ENCODE measurements around the gene RHOD. TPM values are rescaled to one million over a fixed set of nuclear protein-coding genes. Genes with fewer than 3 reads are reported as not detected.

RHOD gene
- total RNA-seq, 1 experiment from 2014 or later: 190 TPM

DNA sequence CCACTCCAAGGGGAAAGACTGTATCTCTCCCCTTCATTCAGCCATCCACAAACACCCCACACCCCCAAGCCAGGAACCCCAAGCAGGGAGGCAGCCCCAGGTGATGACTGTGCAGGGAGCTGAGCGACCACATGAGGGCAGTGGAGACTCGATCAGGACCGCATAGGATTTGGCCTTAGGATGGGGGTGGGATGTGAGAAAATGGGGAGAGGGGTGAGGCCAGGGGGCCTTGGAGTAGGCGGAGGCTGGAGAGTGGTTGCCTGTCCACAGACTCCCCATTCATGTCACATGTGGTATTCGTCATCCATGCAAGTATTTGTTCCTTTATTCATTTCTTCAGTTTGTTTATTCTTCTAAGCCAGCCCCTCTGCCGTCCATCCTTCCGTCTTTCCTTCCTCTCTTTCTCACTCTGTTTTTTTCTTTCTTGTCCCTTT lies 2.7 kb upstream of the RHOD start:
- intact Hi-C loops (cut with micrococcal nuclease): loop anchor here (1.0 to 10.0 kb wide), 5 partner anchors 114 to 329 kb away; partner anchors contain the start of gene LRFN4
- Mint-ChIP-seq H3K27ac (ENCODE audit: low read depth, unreplicated experiment) (peak overlapping the region; percentile 85), H3K9me3 (ENCODE audit: unreplicated experiment) (no peaks in the 10 kb centered on the region), H3K36me3 (ENCODE audit: insufficient read depth, unreplicated experiment) (peaks cover 8% of the 10 kb centered on the region), H3K4me3 (ENCODE audit: unreplicated experiment) (no peak overlapping the region), H3K4me1 (ENCODE audit: insufficient read depth, unreplicated experiment) (peaks cover 20% of the 10 kb centered on the region), H3K27me3 (ENCODE audit: insufficient read depth, unreplicated experiment) (no peaks in the 10 kb centered on the region)
- BruUV-seq (replicated peaks): no TSS peak
- ChIA-PET POLR2A (interaction anchor here (0.6 to 6.7 kb wide), 18 partner anchors 9 to 299 kb away, joined by 3 to 52 read pairs (median 6); partner anchors contain the start of genes KDM2A and RCE1), CTCF (interaction anchor here (0.5 to 4.2 kb wide), 39 partner anchors 8 to 737 kb away, joined by 3 to 30 read pairs (median 4); partner anchors contain the start of genes CD248 and PPP1CA)
- peak; percentile 72 for DNase-seq (ENCODE audit: unreplicated experiment)
- peak; percentile 88 for TF ChIP-seq CTCF (IDR thresholded peaks at IDR 0.05; ENCODE audit: unreplicated experiment)

GRCh38 chr11:67054346-67054835 lies 2.3 kb upstream of the RHOD start:
- peaks cover 20% of the 10 kb centered on the region for H3K4me1 Mint-ChIP-seq (ENCODE audit: insufficient read depth, unreplicated experiment)
- no TSS peak for BruUV-seq (replicated peaks)
- TF ChIP-seq CTCF (IDR thresholded peaks at IDR 0.05; ENCODE audit: unreplicated experiment): no peak
- no peaks in the 10 kb centered on the region for H3K9me3 Mint-ChIP-seq (ENCODE audit: unreplicated experiment)
- DNase-seq (ENCODE audit: unreplicated experiment): peak; percentile 81
- intact Hi-C loops (cut with micrococcal nuclease): loop anchor here (1.0 to 10.0 kb wide), 4 partner anchors 114 to 208 kb away; partner anchors contain the start of gene LRFN4
- H3K27ac Mint-ChIP-seq (ENCODE audit: low read depth, unreplicated experiment): peak overlapping the region; percentile 85
- ChIA-PET POLR2A (interaction anchor here (0.6 to 6.7 kb wide), 27 partner anchors 8 to 718 kb away, joined by 3 to 52 read pairs (median 6); partner anchors contain the start of genes KDM2A, PC, RCE1 and RIN1), CTCF (interaction anchor here (0.5 to 4.2 kb wide), 34 partner anchors 8 to 737 kb away, joined by 3 to 30 read pairs (median 4); partner anchors contain the start of genes CD248 and PPP1CA)
- H3K36me3 Mint-ChIP-seq (ENCODE audit: insufficient read depth, unreplicated experiment): peaks cover 10% of the 10 kb centered on the region
- no peak overlapping the region for H3K4me3 Mint-ChIP-seq (ENCODE audit: unreplicated experiment)
- no peaks in the 10 kb centered on the region for H3K27me3 Mint-ChIP-seq (ENCODE audit: insufficient read depth, unreplicated experiment)

DNA sequence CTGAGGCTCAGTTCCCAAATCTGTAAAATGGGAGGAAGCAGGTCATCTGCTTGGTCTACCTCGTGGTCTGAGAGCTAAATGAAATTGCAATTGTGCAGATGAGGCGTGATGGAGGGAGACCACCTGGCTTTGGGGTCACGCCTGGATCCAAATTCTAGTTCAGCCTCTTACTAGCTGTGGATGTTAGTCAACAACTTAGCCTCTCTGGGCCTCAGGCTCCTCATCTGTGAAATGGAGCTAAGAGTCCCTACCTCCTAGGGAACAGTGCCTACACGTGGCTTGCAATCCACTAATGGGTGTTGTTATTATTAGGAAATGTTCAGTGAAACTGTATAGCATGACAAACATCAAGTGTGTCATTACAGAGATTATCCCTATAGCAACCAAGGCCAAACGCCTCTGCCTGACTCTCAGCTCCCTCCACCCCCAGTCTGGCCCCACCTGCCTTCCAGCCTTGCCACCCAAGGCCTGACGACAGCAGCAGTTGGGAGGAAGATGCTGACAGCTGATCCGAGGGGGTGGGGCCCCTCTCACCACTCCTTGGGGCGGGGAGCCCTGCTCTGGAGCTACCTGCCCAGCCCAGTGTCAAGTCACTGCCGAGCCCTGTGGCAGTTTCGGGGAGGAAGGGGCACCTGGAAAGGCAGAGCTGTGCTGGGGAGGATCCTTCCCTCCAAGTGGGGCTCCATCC lies 1.7 kb upstream of the RHOD start:
- Mint-ChIP-seq H3K27ac (ENCODE audit: low read depth, unreplicated experiment) (peak overlapping the region; percentile 85), H3K4me1 (ENCODE audit: insufficient read depth, unreplicated experiment) (peaks cover 24% of the 10 kb centered on the region), H3K4me3 (ENCODE audit: unreplicated experiment) (peak overlapping the region; percentile 83), H3K27me3 (ENCODE audit: insufficient read depth, unreplicated experiment) (no peaks in the 10 kb centered on the region), H3K36me3 (ENCODE audit: insufficient read depth, unreplicated experiment) (peaks cover 16% of the 10 kb centered on the region), H3K9me3 (ENCODE audit: unreplicated experiment) (no peaks in the 10 kb centered on the region)
- DNase-seq (ENCODE audit: unreplicated experiment): peak; percentile 88
- intact Hi-C loops (cut with micrococcal nuclease): loop anchor here (1.0 to 10.0 kb wide), 5 partner anchors 113 to 262 kb away; partner anchors contain the start of gene LRFN4
- TF ChIP-seq CTCF (IDR thresholded peaks at IDR 0.05; ENCODE audit: unreplicated experiment): no peak
- BruUV-seq (replicated peaks): no TSS peak
- ChIA-PET CTCF (interaction anchor here (0.5 to 4.2 kb wide), 28 partner anchors 11 to 616 kb away, joined by 3 to 30 read pairs (median 4); partner anchors contain the start of gene PPP1CA), POLR2A (interaction anchor here (0.6 to 6.7 kb wide), 37 partner anchors 8 to 719 kb away, joined by 3 to 52 read pairs (median 5); partner anchors contain the start of genes KDM2A, PC, RCE1 and RIN1)

GRCh38 chr11:67055812-67056211 lies 835 bp upstream of the RHOD start:
- intact Hi-C loops (cut with micrococcal nuclease): loop anchor here (1.0 to 10.0 kb wide), 5 partner anchors 65 to 261 kb away; partner anchors contain the start of gene LRFN4
- no TSS peak for BruUV-seq (replicated peaks)
- Mint-ChIP-seq H3K27ac (ENCODE audit: low read depth, unreplicated experiment) (peak overlapping the region; percentile 85), H3K36me3 (ENCODE audit: insufficient read depth, unreplicated experiment) (peaks cover 22% of the 10 kb centered on the region), H3K27me3 (ENCODE audit: insufficient read depth, unreplicated experiment) (no peaks in the 10 kb centered on the region), H3K4me1 (ENCODE audit: insufficient read depth, unreplicated experiment) (peaks cover 29% of the 10 kb centered on the region), H3K9me3 (ENCODE audit: unreplicated experiment) (no peaks in the 10 kb centered on the region), H3K4me3 (ENCODE audit: unreplicated experiment) (peak overlapping the region; percentile 83)
- ChIA-PET CTCF (interaction anchor here (0.5 to 4.2 kb wide), 8 partner anchors 18 to 412 kb away, joined by 3 to 30 read pairs (median 4); partner anchors contain the start of gene KDM2A), POLR2A (interaction anchor here (0.6 to 6.7 kb wide), 33 partner anchors 9 to 1263 kb away, joined by 3 to 52 read pairs (median 6); partner anchors contain the start of genes KDM2A, PC, RCE1 and SSH3)
- peak; percentile 76 for DNase-seq (ENCODE audit: unreplicated experiment)
- TF ChIP-seq CTCF (IDR thresholded peaks at IDR 0.05; ENCODE audit: unreplicated experiment): no peak
